B cell (primary cell): ENCODE results near the gene ZNF574. TPM values are rescaled to one million over a fixed set of nuclear protein-coding genes. Genes with fewer than 3 reads are reported as not detected.

Experiments
- ATAC-seq: fragments of 200-7000 bp; cut with Tn5 transposase; one replicate; pipeline ENCODE4 v1.10.0; 2021; ENCODE audit warnings: low read depth, mild to moderate bottlenecking, moderate number of reproducible peaks, moderate library complexity
- CTCF ChIA-PET: fragments of 350-600 bp; sonication (Branson Sonifier 250); formaldehyde crosslinking; loops from one replicate; lab custom pipeline; 2021; ENCODE audit warnings: antibody characterized with exemption, inconsistent platforms; lab: Charles Lee
- POLR2A ChIA-PET: fragments of 350-600 bp; sonication (Branson Sonifier 250); formaldehyde crosslinking; loops from one replicate; lab custom pipeline; 2021; ENCODE audit warnings: antibody characterized with exemption; lab: Charles Lee
- DNase-seq: peaks from one replicate; pipeline ENCODE4 v3.0.0; 2013
- H2AFZ ChIP-seq: 2 replicates; pipeline ENCODE4 v1.6.1; 2012; ENCODE audit warnings: mild to moderate bottlenecking, low read depth, low read length; ENCODE audit not compliant: insufficient read depth, poor library complexity, severe bottlenecking
- H3K27ac ChIP-seq, 2 donors: 1 replicate in 1 of 2; 2 replicates in 1 of 2; pipeline ENCODE4 v1.5.1; 2012 to 2013; ENCODE audit warnings: low read length in 2 of 2, mild to moderate bottlenecking in 2 of 2, moderate library complexity in 1 of 2
- H3K27me3 ChIP-seq, 4 experiments: fragments of 200-600 bp in 1 of 4; sonication (generic) in 1 of 4; replicated peaks in 1 of 4; 1 replicate in 2 of 4; 2 replicates in 2 of 4; pipeline versions ENCODE4 v1.6.1 to v1.7.0; 2013 to 2016; ENCODE audit warnings: low read length in 3 of 4, mild to moderate bottlenecking in 2 of 4, mixed read lengths in 1 of 4, moderate library complexity in 1 of 4; ENCODE audit not compliant: insufficient read depth in 4 of 4, control insufficient read depth in 3 of 4; ENCODE audit errors: control extremely low read depth in 1 of 4
- H3K36me3 ChIP-seq, 2 experiments: replicated peaks in 1 of 2; 1 replicate in 1 of 2; 2 replicates in 1 of 2; pipeline versions ENCODE4 v1.6.1 to v1.7.1; 2013; ENCODE audit warnings: low read length in 1 of 2; ENCODE audit not compliant: insufficient read depth in 2 of 2, control insufficient read depth in 1 of 2; ENCODE audit errors: control extremely low read depth in 1 of 2, extremely low read depth in 1 of 2
- H3K4me1 ChIP-seq, 2 donors: fragments of 200-600 bp in 1 of 2; sonication (generic) in 1 of 2; 1 replicate in 1 of 2; 2 replicates in 1 of 2; pipeline versions ENCODE4 v1.5.1 to v1.6.1; 2013 to 2017; ENCODE audit warnings: low read length in 2 of 2; ENCODE audit not compliant: control insufficient read depth in 2 of 2, insufficient read depth in 2 of 2
- H3K4me2 ChIP-seq: replicated peaks from 2 replicates; pipeline ENCODE3; 2012; ENCODE audit warnings: mild to moderate bottlenecking, low read depth, low read length; ENCODE audit not compliant: poor library complexity, severe bottlenecking
- H3K4me3 ChIP-seq, 5 experiments: fragments of 200-600 bp in 1 of 5; sonication (generic) in 1 of 5; 1 replicate in 3 of 5; 2 replicates in 2 of 5; pipeline versions ENCODE4 v1.5.1 to v1.7.0; 2011 to 2016; ENCODE audit warnings: low read length in 4 of 5, mild to moderate bottlenecking in 4 of 5, low read depth in 2 of 5, control low read depth in 1 of 5, moderate library complexity in 1 of 5; ENCODE audit not compliant: insufficient read depth in 1 of 5; ENCODE audit errors: control extremely low read depth in 1 of 5, extremely low read depth in 1 of 5
- H3K79me2 ChIP-seq: fragments of 200-600 bp; sonication (generic); one replicate; pipeline ENCODE4 v1.6.0; 2016; ENCODE audit warnings: low read length; ENCODE audit not compliant: control insufficient read depth, insufficient read depth
- H3K9ac ChIP-seq: fragments of 200-600 bp; sonication (generic); 2 replicates; pipeline ENCODE4 v1.6.1; 2017; ENCODE audit warnings: mild to moderate bottlenecking, low read length, moderate library complexity
- H3K9me3 ChIP-seq, 3 donors: one replicate each; pipeline versions ENCODE4 v1.6.1 to v1.7.1; 2013; ENCODE audit warnings: low read length in 2 of 3; ENCODE audit not compliant: control insufficient read depth in 2 of 3, insufficient read depth in 1 of 3; ENCODE audit errors: control extremely low read depth in 1 of 3
- H4K20me1 ChIP-seq: 2 replicates; pipeline ENCODE4 v1.6.0; 2012; ENCODE audit warnings: mild to moderate bottlenecking, low read length; ENCODE audit not compliant: insufficient read depth, control insufficient read depth, poor library complexity, severe bottlenecking
- H3K27ac Mint-ChIP-seq: one replicate; pipeline ENCODE4 v1.8.0; 2021; ENCODE audit warnings: mixed read lengths
- H3K27me3 Mint-ChIP-seq: one replicate; pipeline ENCODE4 v1.8.0; 2021; ENCODE audit warnings: mixed read lengths
- H3K4me1 Mint-ChIP-seq: one replicate; pipeline ENCODE4 v1.8.0; 2021; ENCODE audit warnings: mixed read lengths
- H3K4me3 Mint-ChIP-seq: one replicate; pipeline ENCODE4 v1.8.0; 2021; ENCODE audit warnings: mixed read lengths
- H3K9me3 Mint-ChIP-seq: one replicate; pipeline ENCODE4 v1.8.0; 2022; ENCODE audit warnings: mixed read lengths; ENCODE audit not compliant: insufficient read depth
- EZH2 ChIP-seq: IDR thresholded peaks from 2 replicates; pipeline ENCODE4 v1.6.1; 2012; ENCODE audit warnings: borderline replicate concordance, low read depth, mild to moderate bottlenecking, moderate library complexity, low read length; ENCODE audit not compliant: insufficient read depth, poor library complexity, severe bottlenecking
- WGBS: methylation state at CpG from one replicate; pipeline ENCODE4 v1.1.5; 2013; ENCODE audit warnings: missing lambda C conversion rate; ENCODE audit not compliant: insufficient coverage; 5-methylcytosine and 5-hydroxymethylcytosine counted together
- intact Hi-C: fragments of 100-400 bp; cut with micrococcal nuclease; formaldehyde crosslinking; loops from one replicate; pipeline ENCODE4 v1.10.0; 2022
- polyA plus RNA-seq: library from polyadenylated mRNA; depleted of rRNA; stranded (reverse); fragments of >200 nt; gene quantifications from 2 replicates; pipeline ENCODE4 v1.2.3, GENCODE V29; 2012
- total RNA-seq, 2 donors: library from RNA; stranded (reverse); fragments of 120-200 nt in 1 of 2; gene quantifications; 1 replicate in 1 of 2; 2 replicates in 1 of 2; pipeline versions ENCODE4 v1.2.3 to v1.2.4, GENCODE V29; 2013 to 2022
- TF ChIP-seq, protein P1 (sequence below): fragments of 200-600 bp; IDR thresholded peaks from one replicate; pipeline ENCODE4 v1.8.0; 2022; ENCODE audit warnings: antibody characterized with exemption, mild to moderate bottlenecking

ZNF574 gene
- total and polyA plus RNA-seq, 2 donors (not counting 1 experiment from before 2014, with no cell fraction given), result 27.4 to 29.1 TPM

DNA sequence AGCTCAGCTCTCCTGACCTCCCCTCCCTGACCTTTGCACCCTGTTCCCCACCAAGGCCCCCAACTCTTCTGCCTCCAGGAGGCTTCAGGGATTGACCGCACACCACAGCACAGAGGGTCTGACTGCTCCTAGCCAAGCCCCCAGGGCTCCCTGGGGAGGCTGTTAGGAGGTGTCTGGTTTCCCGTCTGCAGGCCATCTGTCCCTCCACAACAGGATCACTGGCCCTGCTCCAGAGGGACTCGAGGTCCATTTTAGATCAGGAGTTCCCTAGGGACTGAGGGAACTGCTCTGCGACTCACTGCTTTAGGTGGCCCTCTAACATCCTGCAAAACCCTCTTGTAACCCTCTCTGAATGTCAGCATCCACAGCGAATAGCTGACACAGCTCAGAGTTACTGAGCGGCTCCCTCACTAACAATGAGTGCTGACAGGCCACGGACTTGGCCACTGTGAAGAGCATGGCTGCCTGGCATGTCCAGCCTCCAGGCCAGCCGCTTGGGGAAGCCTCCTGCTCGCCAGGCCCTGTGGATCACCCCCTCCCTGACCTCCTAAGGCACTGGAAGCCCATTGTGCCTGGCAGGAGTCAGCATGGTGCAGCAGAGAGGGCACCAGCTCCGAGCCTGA lies 23.6 kb upstream of the ZNF574 start:
- Histone ChIP-seq H3K27me3 (no peaks in the 10 kb centered on the region), H3K4me2 (no peak overlapping the region), H3K79me2 (no peaks in the 10 kb centered on the region), H2AFZ (no peak overlapping the region), H3K9ac (no peak overlapping the region), H3K9me3 (no peaks in the 10 kb centered on the region), H4K20me1 (no peaks in the 10 kb centered on the region), H3K4me1 (peaks cover 0 to 4% of the 10 kb centered on the region in 2 donors), H3K27ac (no peak overlapping the region), H3K4me3 (no peak overlapping the region), H3K36me3 (no peaks in the 10 kb centered on the region)
- intact Hi-C loops, result no loop called here
- ChIA-PET POLR2A (interaction anchor here (0.6 kb wide), 1 partner anchor 788 kb away, joined by 4 read pairs; the partner anchor contains the start of gene HNRNPUL1), CTCF (interaction anchor here (1.2 to 2.2 kb wide), 2 partner anchors 17 to 23 kb away, joined by 3 to 5 read pairs; no protein-coding TSS in a partner anchor)
- Mint-ChIP-seq H3K27ac (no peak overlapping the region), H3K4me1 (peaks cover 7% of the 10 kb centered on the region), H3K4me3 (no peak overlapping the region), H3K27me3 (peaks cover 4% of the 10 kb centered on the region), H3K9me3 (no peaks in the 10 kb centered on the region)
- 83% methylated on average over 9 of the region's 10 CpGs for WGBS
- TF ChIP-seq, protein P1, sequence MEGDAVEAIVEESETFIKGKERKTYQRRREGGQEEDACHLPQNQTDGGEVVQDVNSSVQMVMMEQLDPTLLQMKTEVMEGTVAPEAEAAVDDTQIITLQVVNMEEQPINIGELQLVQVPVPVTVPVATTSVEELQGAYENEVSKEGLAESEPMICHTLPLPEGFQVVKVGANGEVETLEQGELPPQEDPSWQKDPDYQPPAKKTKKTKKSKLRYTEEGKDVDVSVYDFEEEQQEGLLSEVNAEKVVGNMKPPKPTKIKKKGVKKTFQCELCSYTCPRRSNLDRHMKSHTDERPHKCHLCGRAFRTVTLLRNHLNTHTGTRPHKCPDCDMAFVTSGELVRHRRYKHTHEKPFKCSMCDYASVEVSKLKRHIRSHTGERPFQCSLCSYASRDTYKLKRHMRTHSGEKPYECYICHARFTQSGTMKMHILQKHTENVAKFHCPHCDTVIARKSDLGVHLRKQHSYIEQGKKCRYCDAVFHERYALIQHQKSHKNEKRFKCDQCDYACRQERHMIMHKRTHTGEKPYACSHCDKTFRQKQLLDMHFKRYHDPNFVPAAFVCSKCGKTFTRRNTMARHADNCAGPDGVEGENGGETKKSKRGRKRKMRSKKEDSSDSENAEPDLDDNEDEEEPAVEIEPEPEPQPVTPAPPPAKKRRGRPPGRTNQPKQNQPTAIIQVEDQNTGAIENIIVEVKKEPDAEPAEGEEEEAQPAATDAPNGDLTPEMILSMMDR, result no peak
- TF ChIP-seq EZH2, result no peak
- no peak for DNase-seq
- no peak for ATAC-seq
